Measurements from ENCODE around the gene POLD3.
"Not testable (repeated sequence)": the region's sequence is repeated elsewhere in the genome, so short reads cannot be mapped to it uniquely, and the experiment has no call there.

The POLD3 gene

DNA sequence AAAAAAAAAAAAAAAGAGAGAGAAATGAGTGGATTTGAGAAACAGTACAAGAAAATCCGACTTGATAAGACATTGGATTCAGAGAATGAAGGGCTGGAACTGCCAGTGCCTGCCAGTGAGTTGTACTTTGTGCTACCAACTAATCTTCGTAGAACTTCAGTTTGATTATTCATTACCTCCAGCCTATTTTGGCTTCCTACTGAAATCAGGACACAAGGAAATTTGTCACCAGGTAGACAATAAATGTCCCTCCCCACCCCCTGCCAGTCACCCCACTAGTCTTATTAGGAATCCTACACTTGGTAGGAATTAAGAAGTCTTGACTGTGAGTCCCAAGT lies 21.4 kb upstream of the POLD3 start:
- Mint-ChIP-seq H3K9me3 (no peaks in the 10 kb centered on the region), H3K27me3 (peaks cover 5% of the 10 kb centered on the region), H3K36me3 (no peaks in the 10 kb centered on the region), H3K4me3 (no peak overlapping the region), H3K4me1 (no peaks in the 10 kb centered on the region), H3K27ac (no peak overlapping the region)
- no peak for DNase-seq
- CTCF ChIA-PET, result interaction anchor here (0.6 to 6.3 kb wide), 9 partner anchors 9 to 317 kb away, joined by 3 to 97 read pairs (median 4); no protein-coding TSS in a partner anchor

DNA sequence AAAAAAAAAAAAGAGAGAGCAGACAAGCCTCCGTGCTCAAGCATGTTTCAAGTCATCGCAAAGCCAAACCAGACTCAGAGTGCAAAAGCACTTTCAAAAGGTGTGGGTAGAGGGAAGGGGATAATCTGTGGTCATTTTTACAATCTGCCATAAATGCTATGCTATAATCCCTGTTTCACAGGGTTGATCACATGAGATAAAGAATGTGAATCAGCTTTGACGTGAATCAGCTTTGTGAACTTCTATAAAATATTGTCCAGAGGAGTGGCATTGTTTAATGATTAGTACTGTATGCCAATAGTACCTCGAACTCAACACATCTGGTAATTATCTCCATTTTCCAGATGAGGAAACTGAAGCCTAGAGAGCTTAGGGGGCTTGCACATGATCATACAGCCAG lies 20.0 kb upstream of the POLD3 start:
- no peak overlapping the region for H3K27ac Mint-ChIP-seq
- no peaks in the 10 kb centered on the region for H3K4me1 Mint-ChIP-seq
- DNase-seq, result no peak
- H3K9me3 Mint-ChIP-seq, result no peaks in the 10 kb centered on the region
- H3K4me3 Mint-ChIP-seq, result no peak overlapping the region
- CTCF ChIA-PET, result interaction anchor here (0.6 to 6.3 kb wide), 5 partner anchors 10 to 317 kb away, joined by 3 to 97 read pairs (median 5); no protein-coding TSS in a partner anchor
- H3K36me3 Mint-ChIP-seq, result no peaks in the 10 kb centered on the region
- peaks cover 5% of the 10 kb centered on the region for H3K27me3 Mint-ChIP-seq

DNA sequence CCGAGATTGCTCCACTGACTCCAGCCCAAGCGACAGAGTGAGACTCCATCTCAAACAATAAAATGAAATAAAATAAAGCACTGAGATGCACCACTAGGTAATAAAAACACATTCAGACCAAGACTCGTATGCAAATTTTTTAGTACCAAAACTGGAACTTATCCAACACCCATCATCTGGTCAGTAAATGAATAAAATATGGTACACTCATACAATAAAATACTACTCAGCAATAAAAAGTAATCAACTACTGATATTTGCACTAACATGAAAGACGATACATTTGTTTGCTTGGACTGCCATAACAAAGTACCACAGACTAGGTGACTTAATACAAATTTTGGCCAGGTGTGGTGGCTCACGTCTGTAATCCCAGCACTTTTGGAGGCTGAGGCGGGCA lies 17.8 kb upstream of the POLD3 start:
- Mint-ChIP-seq H3K27me3 (peaks cover 11% of the 10 kb centered on the region), H3K9me3 (no peaks in the 10 kb centered on the region), H3K4me1 (no peaks in the 10 kb centered on the region), H3K36me3 (no peaks in the 10 kb centered on the region), H3K4me3 (no peak overlapping the region), H3K27ac (no peak overlapping the region)
- CTCF ChIA-PET, result no interaction called here
- no peak for DNase-seq

DNA sequence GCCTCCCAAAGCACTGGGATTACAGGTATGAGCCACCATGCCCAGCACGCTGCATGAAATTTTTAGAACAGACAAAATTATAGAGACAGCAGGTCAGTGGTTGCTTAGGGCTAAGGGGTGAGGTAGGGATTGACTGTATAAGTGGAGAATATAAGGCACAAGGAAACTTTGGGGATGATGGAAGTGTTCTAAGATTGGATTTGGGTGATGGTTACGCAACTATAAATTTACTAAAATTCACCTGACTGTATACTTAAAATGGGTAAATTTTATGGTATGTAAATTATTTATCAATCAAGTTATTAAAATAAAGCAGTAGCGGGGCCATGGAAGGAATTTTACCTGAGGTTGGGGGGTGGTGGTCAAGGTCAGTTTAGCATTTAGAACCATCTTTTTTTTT lies 16.4 kb upstream of the POLD3 start:
- no peak overlapping the region for H3K27ac Mint-ChIP-seq
- H3K9me3 Mint-ChIP-seq, result no peaks in the 10 kb centered on the region
- H3K4me3 Mint-ChIP-seq, result no peak overlapping the region
- no peaks in the 10 kb centered on the region for H3K4me1 Mint-ChIP-seq
- no peaks in the 10 kb centered on the region for H3K36me3 Mint-ChIP-seq
- DNase-seq, result no peak
- CTCF ChIA-PET, result no interaction called here
- peaks cover 6% of the 10 kb centered on the region for H3K27me3 Mint-ChIP-seq

DNA sequence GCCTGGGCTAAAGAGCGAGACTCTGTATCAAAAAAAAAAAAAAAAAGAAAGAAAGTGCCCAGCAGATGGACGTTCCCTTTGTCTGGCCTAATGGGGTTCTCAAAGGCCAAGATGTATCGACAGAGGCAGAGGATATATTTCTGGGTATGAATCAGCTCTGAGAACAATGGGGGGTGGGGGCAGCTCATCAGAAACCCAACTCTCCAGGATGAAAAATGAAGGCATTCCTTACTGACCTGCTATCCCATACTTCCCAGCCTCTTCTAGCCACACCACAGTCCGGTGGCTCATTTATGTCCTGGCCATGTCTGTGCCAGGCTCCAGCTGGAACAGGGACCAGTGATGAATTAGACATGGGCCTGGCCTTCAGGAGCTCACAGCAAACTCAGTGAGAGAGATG lies 15.2 kb upstream of the POLD3 start:
- no peak overlapping the region for H3K27ac Mint-ChIP-seq
- no peak for DNase-seq
- peaks cover 6% of the 10 kb centered on the region for H3K27me3 Mint-ChIP-seq
- H3K4me3 Mint-ChIP-seq, result no peak overlapping the region
- H3K36me3 Mint-ChIP-seq, result no peaks in the 10 kb centered on the region
- CTCF ChIA-PET, result interaction anchor here (1.4 kb wide), 1 partner anchor 124 kb away, joined by 5 read pairs; no protein-coding TSS in a partner anchor
- no peaks in the 10 kb centered on the region for H3K9me3 Mint-ChIP-seq
- no peaks in the 10 kb centered on the region for H3K4me1 Mint-ChIP-seq

DNA sequence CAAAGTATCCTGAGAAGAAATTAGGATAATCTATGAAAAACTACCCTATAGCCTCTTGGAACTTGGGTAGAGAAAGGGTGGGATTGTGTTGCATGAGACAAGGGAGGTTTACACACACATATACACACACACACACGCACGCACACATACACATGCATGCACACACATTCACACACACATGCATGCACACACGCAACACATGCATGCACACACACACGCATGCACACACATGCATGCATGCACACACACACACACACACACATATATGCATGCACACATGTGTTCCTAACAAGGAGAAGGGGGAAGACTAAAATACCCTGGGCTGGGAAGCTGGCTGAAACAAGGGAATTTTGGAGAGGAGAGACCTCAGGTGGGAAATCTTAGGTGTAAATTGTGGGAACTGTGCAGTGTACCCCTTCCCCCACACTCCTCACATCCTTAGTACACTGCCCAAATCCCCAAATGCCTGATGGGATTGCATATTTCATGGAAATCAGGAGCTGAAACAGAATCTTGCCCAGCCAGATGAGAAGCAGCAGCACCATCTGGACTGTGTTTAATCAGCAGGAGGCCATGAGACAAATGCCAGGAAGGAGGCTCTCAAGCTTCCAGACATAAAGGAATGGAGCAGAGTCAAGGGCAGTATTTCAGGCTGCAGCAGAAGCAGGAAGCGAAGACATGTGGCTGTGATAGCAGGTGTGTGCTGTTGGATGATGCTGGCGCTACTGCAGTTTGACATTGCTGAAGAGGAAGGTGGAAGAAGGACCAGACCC lies 14.6 kb upstream of the POLD3 start:
- Mint-ChIP-seq H3K9me3 (no peaks in the 10 kb centered on the region), H3K27ac (no peak overlapping the region), H3K27me3 (peaks cover 6% of the 10 kb centered on the region), H3K36me3 (no peaks in the 10 kb centered on the region), H3K4me1 (no peaks in the 10 kb centered on the region), H3K4me3 (no peak overlapping the region)
- CTCF ChIA-PET, result interaction anchor here (1.4 kb wide), 1 partner anchor 125 kb away, joined by 5 read pairs; no protein-coding TSS in a partner anchor
- DNase-seq, result no peak

DNA sequence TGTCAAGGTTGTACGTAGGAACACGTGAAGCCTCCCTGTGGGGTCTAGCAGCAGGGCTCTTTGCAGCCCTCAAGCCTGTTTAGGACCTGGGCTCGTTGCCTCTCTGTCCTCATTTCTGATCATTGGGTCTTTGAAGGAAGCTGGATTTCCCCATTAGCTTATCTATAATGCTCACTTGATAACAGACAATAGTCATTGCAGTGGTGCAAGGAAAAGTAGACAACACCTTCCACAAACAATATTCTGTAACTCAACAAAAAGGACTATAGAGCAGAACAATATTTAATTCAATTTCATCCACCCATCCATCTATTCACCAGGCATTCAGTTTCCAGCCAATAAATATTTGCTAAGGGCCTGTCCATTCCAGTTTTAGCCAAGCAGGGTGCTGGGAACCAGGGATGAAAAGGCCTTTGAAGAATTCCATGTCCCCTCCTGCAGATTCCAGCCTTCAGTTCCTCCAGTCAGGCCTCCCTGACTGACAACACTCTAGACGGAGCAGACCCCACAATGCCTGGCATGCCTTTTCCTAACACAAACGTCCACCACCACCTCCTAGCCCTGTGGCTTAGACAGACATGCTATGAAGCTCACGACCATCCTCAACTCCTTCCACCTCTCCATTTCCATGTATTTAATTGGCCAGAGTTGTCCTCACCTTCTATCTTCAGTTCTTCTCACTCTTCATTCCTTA lies 12.7 kb upstream of the POLD3 start:
- H3K4me1 Mint-ChIP-seq, result no peaks in the 10 kb centered on the region
- no peaks in the 10 kb centered on the region for H3K36me3 Mint-ChIP-seq
- H3K4me3 Mint-ChIP-seq, result no peak overlapping the region
- no peak for DNase-seq
- CTCF ChIA-PET, result no interaction called here
- no peak overlapping the region for H3K27ac Mint-ChIP-seq
- H3K9me3 Mint-ChIP-seq, result no peaks in the 10 kb centered on the region
- peaks cover 6% of the 10 kb centered on the region for H3K27me3 Mint-ChIP-seq

DNA sequence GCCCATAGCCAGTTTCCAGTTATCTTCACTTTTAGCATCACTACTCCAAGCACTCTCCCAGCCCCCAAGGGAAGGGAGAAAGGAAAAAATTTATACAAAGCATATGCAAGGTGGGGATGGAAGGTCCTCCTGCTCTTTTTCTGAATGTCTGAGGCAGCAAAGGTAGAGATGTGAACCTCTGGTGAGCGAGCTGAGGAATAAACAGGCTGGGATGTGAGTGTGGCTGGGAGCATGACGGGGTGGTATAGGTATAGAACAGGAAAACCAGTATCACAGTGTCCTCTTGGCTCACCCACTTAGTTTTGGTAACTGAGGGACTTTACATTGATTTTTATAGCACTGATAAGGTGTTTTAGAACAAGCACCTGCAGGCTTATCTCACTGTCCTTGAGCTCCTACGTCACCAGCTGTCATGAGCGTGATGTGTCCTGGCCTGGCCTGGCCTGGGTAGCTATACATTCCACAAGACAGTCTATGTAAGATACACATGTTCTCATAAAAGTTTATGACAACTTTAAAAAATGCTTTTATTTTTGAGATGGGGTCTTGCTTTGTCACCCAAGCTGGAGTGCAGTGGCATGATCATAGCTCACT lies 10.3 kb upstream of the POLD3 start:
- Mint-ChIP-seq H3K4me1 (no peaks in the 10 kb centered on the region), H3K36me3 (no peaks in the 10 kb centered on the region), H3K9me3 (no peaks in the 10 kb centered on the region), H3K4me3 (no peak overlapping the region), H3K27me3 (peaks cover 6% of the 10 kb centered on the region), H3K27ac (no peak overlapping the region)
- no peak for DNase-seq
- CTCF ChIA-PET, result interaction anchor here (0.6 to 1.2 kb wide), 3 partner anchors 10 to 160 kb away, joined by 3 read pairs; partner anchors contain the start of gene POLD3

DNA sequence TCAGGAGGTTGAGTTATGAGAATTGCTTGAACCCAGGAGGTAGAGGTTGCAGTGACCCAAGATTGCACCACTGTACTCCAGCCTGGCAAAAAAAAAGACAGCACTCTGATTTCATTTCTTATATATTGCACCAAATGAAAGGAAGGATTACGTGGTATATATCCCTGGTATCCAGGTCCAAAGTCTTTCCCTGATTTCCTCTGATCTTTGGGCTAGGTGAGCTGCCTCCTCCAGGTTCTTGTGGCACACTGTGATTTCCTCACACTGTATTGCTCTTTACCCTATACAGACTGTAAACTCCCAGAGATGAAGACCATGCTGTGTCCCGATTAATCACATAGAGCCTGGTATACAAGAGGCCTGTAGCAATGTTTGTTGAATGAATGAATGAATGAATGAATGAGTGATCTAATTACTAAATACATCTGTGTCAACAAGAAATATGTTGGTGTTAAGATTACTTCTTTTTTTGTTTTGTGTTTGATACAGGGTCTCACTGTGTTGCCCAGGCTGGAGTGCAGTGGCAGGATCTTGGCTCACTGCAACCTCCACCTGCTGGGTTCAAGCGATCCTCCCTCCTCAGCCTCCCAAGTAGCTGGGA lies 9.3 kb upstream of the POLD3 start:
- CTCF ChIA-PET, result interaction anchor here (1.2 kb wide), 1 partner anchor 9 kb away, joined by 3 read pairs; the partner anchor contains the start of gene POLD3
- no peak for DNase-seq
- H3K27ac Mint-ChIP-seq, result no peak overlapping the region
- H3K4me3 Mint-ChIP-seq, result no peak overlapping the region
- no peaks in the 10 kb centered on the region for H3K9me3 Mint-ChIP-seq
- peaks cover 9% of the 10 kb centered on the region for H3K27me3 Mint-ChIP-seq
- no peaks in the 10 kb centered on the region for H3K36me3 Mint-ChIP-seq
- no peaks in the 10 kb centered on the region for H3K4me1 Mint-ChIP-seq

DNA sequence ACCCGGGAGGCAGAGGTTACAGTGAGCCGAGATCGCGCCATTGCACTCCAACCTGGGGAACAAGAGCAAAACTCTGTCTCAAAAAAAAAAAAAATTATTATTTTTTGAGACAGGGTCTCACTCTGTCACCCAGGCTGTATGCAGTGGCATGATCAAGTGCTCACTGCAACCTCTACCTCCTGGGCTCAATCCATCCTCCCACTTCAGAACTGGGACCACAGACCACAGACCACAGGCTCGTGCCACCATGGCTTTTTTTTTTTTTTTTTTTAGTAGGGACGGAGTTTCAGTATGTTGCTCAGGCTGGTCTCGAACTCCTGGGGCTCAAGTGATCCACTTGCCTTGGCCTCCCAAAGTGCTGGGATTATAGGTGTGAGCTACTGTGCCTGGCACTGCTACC lies 1.9 kb upstream of the POLD3 start:
- Mint-ChIP-seq H3K27me3 (peaks cover 11% of the 10 kb centered on the region), H3K4me1 (peaks cover 31% of the 10 kb centered on the region), H3K27ac (peak overlapping the region; percentile 28), H3K36me3 (peaks cover 15% of the 10 kb centered on the region)
- H3K9me3 Mint-ChIP-seq, H3K4me3 Mint-ChIP-seq, CTCF ChIA-PET: not testable (repeated sequence)
- peak; percentile 22 for DNase-seq

DNA sequence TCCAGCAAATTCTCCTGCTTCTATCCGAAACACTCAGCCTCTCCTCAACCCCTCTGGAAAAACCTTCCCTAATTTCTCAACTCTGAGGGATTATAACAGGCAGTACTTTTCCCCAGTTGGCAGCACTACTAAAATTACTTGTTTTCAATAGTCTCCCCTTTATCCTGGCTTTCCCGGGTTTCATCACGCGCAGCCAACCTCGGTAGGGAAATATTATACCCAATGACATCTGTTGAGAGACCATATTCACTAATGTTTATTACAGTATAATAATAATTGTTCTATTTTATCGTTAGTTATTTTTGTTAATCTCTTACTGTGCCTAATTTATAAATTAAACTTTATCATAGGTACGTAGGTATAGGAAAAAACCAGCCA lies 330 bp upstream of the POLD3 start:
- CTCF ChIA-PET, result interaction anchor here (1.2 kb wide), 1 partner anchor 10 kb away, joined by 3 read pairs; no protein-coding TSS in a partner anchor
- no peak for DNase-seq
- H3K27me3 Mint-ChIP-seq, result peaks cover 11% of the 10 kb centered on the region
- peaks cover 34% of the 10 kb centered on the region for H3K4me1 Mint-ChIP-seq
- H3K9me3 Mint-ChIP-seq, result no peaks in the 10 kb centered on the region
- peak overlapping the region; percentile 94 for H3K4me3 Mint-ChIP-seq
- H3K27ac Mint-ChIP-seq, result no peak overlapping the region
- H3K36me3 Mint-ChIP-seq, result peaks cover 26% of the 10 kb centered on the region

DNA sequence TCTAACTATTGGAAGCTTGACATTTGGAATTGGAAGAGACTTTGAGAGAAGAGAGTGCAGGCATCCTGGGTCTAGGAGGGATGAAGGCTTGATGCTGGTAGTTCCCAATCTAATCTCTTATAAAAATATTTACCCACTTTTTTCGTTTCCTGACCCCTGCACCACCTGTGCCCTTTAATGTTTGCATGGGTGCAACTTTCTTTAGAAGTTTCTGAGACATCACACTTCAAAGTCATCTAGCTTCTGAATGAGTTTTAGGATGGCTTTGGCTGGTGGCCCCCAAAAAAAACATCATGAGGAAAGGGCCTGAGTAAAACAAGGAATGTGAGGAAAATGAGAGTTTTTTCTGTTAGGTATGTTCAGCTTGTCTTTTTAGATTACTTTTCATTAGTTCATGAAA lies 1.1 kb downstream of the POLD3 start:
- peak overlapping the region; percentile 94 for H3K4me3 Mint-ChIP-seq
- H3K9me3 Mint-ChIP-seq, result no peaks in the 10 kb centered on the region
- no peak for DNase-seq
- peaks cover 4% of the 10 kb centered on the region for H3K27me3 Mint-ChIP-seq
- peak overlapping the region; percentile 91 for H3K27ac Mint-ChIP-seq
- peaks cover 35% of the 10 kb centered on the region for H3K36me3 Mint-ChIP-seq
- peaks cover 34% of the 10 kb centered on the region for H3K4me1 Mint-ChIP-seq
- CTCF ChIA-PET, result interaction anchor here (0.8 to 1.3 kb wide), 3 partner anchors 12 to 204 kb away, joined by 3 read pairs; no protein-coding TSS in a partner anchor

DNA sequence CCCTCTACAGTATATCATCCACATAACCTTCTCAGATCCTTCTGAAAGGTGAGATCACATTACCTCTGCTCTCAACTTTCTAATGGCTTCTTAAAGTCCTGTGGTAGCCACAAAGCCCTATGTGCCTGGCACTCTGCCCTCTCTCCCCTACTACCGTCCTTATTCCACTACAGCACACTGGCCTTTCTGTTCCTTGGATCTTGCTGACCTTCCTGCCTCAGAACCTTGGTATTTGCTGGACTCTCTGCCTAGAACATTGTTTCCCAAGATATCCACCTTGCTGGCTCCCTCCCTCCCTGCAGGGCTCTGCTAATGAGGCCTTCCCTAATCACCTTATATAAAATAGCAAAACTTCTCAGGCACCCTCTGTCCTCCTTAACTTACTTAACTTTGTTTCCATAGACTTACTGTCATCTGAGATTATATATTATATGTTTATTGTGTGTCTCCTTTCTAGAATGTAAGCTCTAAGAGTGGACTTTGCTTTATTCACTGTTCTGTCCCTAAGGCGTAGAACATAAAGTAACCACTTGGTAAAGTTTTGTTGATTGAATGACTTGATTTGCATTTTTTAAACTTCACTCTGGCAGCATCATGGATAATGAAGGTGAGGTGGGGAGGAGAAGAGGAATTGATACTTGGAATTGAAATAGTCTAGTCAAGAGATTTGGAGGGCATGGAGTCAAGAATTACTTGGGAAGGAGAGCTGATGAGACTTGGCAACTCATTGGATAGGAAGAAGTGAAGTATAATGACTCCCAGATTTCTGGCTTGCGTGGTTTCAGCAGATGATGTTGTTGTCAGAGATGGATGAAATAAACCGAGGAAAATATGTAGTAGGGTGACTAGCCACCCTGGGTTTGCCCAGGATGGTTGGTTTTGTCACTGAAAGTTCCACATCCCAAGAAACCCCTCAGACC lies 10.5 kb downstream of the POLD3 start:
- no peak for DNase-seq
- Mint-ChIP-seq H3K4me3 (no peak overlapping the region), H3K27ac (no peak overlapping the region), H3K4me1 (no peaks in the 10 kb centered on the region), H3K27me3 (no peaks in the 10 kb centered on the region), H3K9me3 (no peaks in the 10 kb centered on the region), H3K36me3 (peaks cover 23% of the 10 kb centered on the region)
- CTCF ChIA-PET, result interaction anchor here (1.0 kb wide), 1 partner anchor 16 kb away, joined by 3 read pairs; no protein-coding TSS in a partner anchor

Data from activated naive CD4-positive, alpha-beta T cell treated with anti-CD3 and anti-CD28 coated beads, Interleukin-2, amount 10 ng/mL, durations not matched to agents 7 days and 5 days (primary cell).